Neural cell (in vitro differentiated cells): ENCODE results near the gene PLIN3. TPM values are rescaled to one million over a fixed set of nuclear protein-coding genes. Genes with fewer than 3 reads are reported as not detected.

Experiments
- H2AFZ ChIP-seq: fragments of 200-600, 300-800 bp; sonication (generic), shearing (Covaris generic); 2 replicates; pipeline ENCODE4 v1.6.0; 2014; ENCODE audit warnings: low read depth, mild to moderate bottlenecking, antibody characterized with exemption, low read length, moderate library complexity
- H3F3A ChIP-seq: fragments of 200-600 bp; shearing (Covaris generic); 2 replicates; pipeline ENCODE4 v1.6.1; 2016; ENCODE audit warnings: mild to moderate bottlenecking, moderate library complexity, mixed read lengths, antibody characterized with exemption, low read length; ENCODE audit not compliant: insufficient read depth, poor library complexity, severe bottlenecking
- H3K27ac ChIP-seq: fragments of 200-600, 300-800 bp; sonication (generic), shearing (Covaris generic); 2 replicates; pipeline ENCODE4 v1.5.1; 2014; ENCODE audit warnings: mild to moderate bottlenecking, low read length, moderate library complexity
- H3K27me3 ChIP-seq: fragments of 300-800, 200-600 bp; sonication (generic), shearing (Covaris generic); 2 replicates; pipeline ENCODE4 v1.6.0; 2014; ENCODE audit warnings: mild to moderate bottlenecking, low read depth, low read length, moderate library complexity; ENCODE audit not compliant: insufficient read depth
- H3K36me3 ChIP-seq: fragments of 300-800, 200-600 bp; sonication (generic), shearing (Covaris generic); 2 replicates; pipeline ENCODE4 v1.5.1; 2014; ENCODE audit warnings: mild to moderate bottlenecking, antibody characterized with exemption, low read length, moderate library complexity; ENCODE audit not compliant: insufficient read depth
- H3K4me2 ChIP-seq: fragments of 300-800, 200-600 bp; sonication (generic), shearing (Covaris generic); 2 replicates; pipeline ENCODE4 v1.6.0; 2014; ENCODE audit warnings: mild to moderate bottlenecking, low read length
- H3K4me3 ChIP-seq: fragments of 300-800, 200-600 bp; sonication (generic), shearing (Covaris generic); 2 replicates; pipeline ENCODE4 v1.5.1; 2014; ENCODE audit warnings: mild to moderate bottlenecking, low read length, moderate library complexity
- H3K79me2 ChIP-seq: fragments of 200-600 bp; shearing (Covaris generic); replicated peaks from 2 replicates; pipeline ENCODE4 v1.6.0; 2014; ENCODE audit warnings: mild to moderate bottlenecking, low read length, moderate library complexity; ENCODE audit not compliant: insufficient read depth
- H3K9ac ChIP-seq: fragments of 300-800, 200-600 bp; sonication (generic), shearing (Covaris generic); 2 replicates; pipeline ENCODE4 v1.6.1; 2016; ENCODE audit warnings: mild to moderate bottlenecking, low read length, mixed read lengths
- H3K9me2 ChIP-seq: fragments of 200-600 bp; shearing (Covaris generic); 2 replicates; pipeline ENCODE4 v1.6.1; 2016; ENCODE audit warnings: mild to moderate bottlenecking, low read length, mixed read lengths; ENCODE audit not compliant: insufficient read depth
- H3K9me3 ChIP-seq: fragments of 200-600, 300-800 bp; sonication (generic), shearing (Covaris generic); 2 replicates; pipeline ENCODE4 v1.6.1; 2016; ENCODE audit warnings: mild to moderate bottlenecking, mixed run types, low read length, moderate library complexity, mixed read lengths
- H4K20me1 ChIP-seq: fragments of 200-600 bp; shearing (Covaris generic); 2 replicates; pipeline ENCODE4 v1.6.1; 2016; ENCODE audit warnings: mild to moderate bottlenecking, mixed run types; ENCODE audit not compliant: insufficient read depth
- CTCF ChIP-seq: fragments of 450-650 bp; IDR thresholded peaks from 2 replicates; pipeline ENCODE4 v1.5.1; 2014; ENCODE audit warnings: antibody characterized with exemption, mild to moderate bottlenecking, moderate library complexity; ENCODE audit not compliant: poor library complexity, severe bottlenecking
- EP300 ChIP-seq: fragments of 450-650 bp; conservative IDR thresholded peaks from 2 replicates; pipeline ENCODE4 v1.6.1; 2014; ENCODE audit warnings: antibody characterized with exemption, mild to moderate bottlenecking, moderate library complexity; ENCODE audit not compliant: poor library complexity, severe bottlenecking
- EZH2 ChIP-seq: fragments of 200-600, 300-800 bp; shearing (Covaris generic), sonication (generic); IDR thresholded peaks from 2 replicates; pipeline ENCODE4 v1.6.1; 2014; ENCODE audit warnings: antibody characterized with exemption, low read length, borderline replicate concordance, mild to moderate bottlenecking; ENCODE audit not compliant: insufficient read depth, poor library complexity, severe bottlenecking
- MXI1 ChIP-seq: fragments of 450-650 bp; conservative IDR thresholded peaks from 2 replicates; pipeline ENCODE4 v1.6.1; 2014; ENCODE audit warnings: antibody characterized with exemption, mild to moderate bottlenecking; ENCODE audit not compliant: poor library complexity, severe bottlenecking
- POLR2AphosphoS5 ChIP-seq: IDR thresholded peaks from 2 replicates; pipeline ENCODE4 v1.6.1; 2012
- RAD21 ChIP-seq: fragments of 450-650 bp; conservative IDR thresholded peaks from 2 replicates; pipeline ENCODE4 v1.6.1; 2014; ENCODE audit warnings: antibody characterized with exemption, mild to moderate bottlenecking, moderate library complexity
- REST ChIP-seq: IDR thresholded peaks from 2 replicates; pipeline ENCODE4 v1.6.1; 2012; ENCODE audit warnings: borderline replicate concordance
- SMC3 ChIP-seq: fragments of 450-650 bp; conservative IDR thresholded peaks from 2 replicates; pipeline ENCODE4 v1.6.1; 2014; ENCODE audit warnings: antibody characterized with exemption, mild to moderate bottlenecking, moderate library complexity; ENCODE audit not compliant: poor library complexity
- TAF1 ChIP-seq: IDR thresholded peaks from 2 replicates; pipeline ENCODE4 v1.6.1; 2012; ENCODE audit warnings: low read depth
- polyA plus RNA-seq: library from polyadenylated mRNA; depleted of rRNA; stranded (reverse); fragments of >200 nt; gene quantifications from 2 replicates; pipeline ENCODE4 v1.2.3, GENCODE V29; 2014

PLIN3 gene
- polyA plus RNA-seq, 1 donor from 2014 or later = 0.71 TPM

DNA sequence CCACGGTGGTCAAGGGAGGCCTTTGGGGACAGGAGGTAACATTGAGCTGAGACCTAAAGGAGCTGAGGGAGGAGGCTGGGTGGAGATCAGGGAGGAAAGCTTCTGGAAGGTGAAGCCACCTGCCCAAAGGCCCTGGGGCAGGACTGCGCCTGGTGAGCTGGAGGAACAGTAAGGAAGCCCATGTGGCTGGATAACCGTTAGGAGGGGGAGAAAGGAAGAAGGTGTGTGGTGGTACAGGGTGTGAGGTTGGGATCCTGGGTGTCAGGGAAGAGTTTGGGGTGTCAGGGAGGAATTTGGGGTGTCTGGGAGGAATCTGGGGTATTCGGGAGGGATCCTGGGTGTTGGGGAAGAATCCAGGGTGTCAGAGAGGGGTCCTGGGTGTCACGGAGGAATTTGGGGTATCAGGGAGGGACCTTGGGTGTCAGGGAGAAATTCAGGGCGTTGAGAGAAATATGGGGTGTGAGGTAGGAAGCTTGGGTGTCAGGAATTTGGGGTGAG is 36.6 kb downstream of the PLIN3 start:
- no peaks in the 10 kb centered on the region for H3K9me3 ChIP-seq
- no peak overlapping the region for H2AFZ ChIP-seq
- no peaks in the 10 kb centered on the region for H3K79me2 ChIP-seq
- no peak overlapping the region for H3K27ac ChIP-seq
- no peaks in the 10 kb centered on the region for H4K20me1 ChIP-seq
- H3K36me3 ChIP-seq = no peaks in the 10 kb centered on the region
- H3F3A ChIP-seq = no peaks in the 10 kb centered on the region
- H3K9me2 ChIP-seq = no peaks in the 10 kb centered on the region
- no peak overlapping the region for H3K4me3 ChIP-seq
- no peak overlapping the region for H3K9ac ChIP-seq
- H3K4me2 ChIP-seq = no peak overlapping the region
- TF ChIP-seq POLR2AphosphoS5 (no peak), RAD21 (no peak), MXI1 (no peak), EP300 (no peak), EZH2 (no peak), TAF1 (no peak), CTCF (no peak), SMC3 (no peak), REST (no peak)
- peaks cover 14% of the 10 kb centered on the region for H3K27me3 ChIP-seq

DNA sequence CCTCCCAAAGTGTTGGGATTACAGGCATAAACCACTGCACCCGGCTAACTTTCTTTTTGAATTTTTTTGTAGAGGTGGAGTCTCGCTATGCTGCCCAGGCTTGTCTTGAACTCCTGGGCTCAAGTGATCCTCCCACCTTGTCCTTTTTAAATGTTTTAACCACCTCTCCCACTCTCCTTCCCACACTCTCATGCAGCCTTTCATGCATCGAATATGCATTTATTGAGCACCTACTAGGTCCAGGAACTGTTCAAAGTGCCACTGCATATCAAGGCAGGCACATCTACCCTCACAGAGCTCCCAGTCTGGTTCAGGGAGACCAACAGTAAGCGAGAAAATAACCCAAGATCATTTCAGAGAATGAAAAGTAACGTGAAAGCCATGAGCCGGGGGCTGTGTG is 37.1 kb downstream of the PLIN3 start:
- H3K9me3 ChIP-seq = no peaks in the 10 kb centered on the region
- H3K27me3 ChIP-seq = peaks cover 14% of the 10 kb centered on the region
- H3K27ac ChIP-seq = no peak overlapping the region
- H3K9ac ChIP-seq = no peak overlapping the region
- no peaks in the 10 kb centered on the region for H3F3A ChIP-seq
- H3K4me3 ChIP-seq = no peak overlapping the region
- H2AFZ ChIP-seq = no peak overlapping the region
- no peaks in the 10 kb centered on the region for H3K79me2 ChIP-seq
- no peaks in the 10 kb centered on the region for H3K9me2 ChIP-seq
- no peak overlapping the region for H3K4me2 ChIP-seq
- H4K20me1 ChIP-seq = no peaks in the 10 kb centered on the region
- no peaks in the 10 kb centered on the region for H3K36me3 ChIP-seq
- TF ChIP-seq REST (no peak), CTCF (no peak), POLR2AphosphoS5 (no peak), RAD21 (no peak)
